Measurements from ENCODE around the gene HRH1. TPM values are rescaled to one million over a fixed set of nuclear protein-coding genes. Genes with fewer than 3 reads are reported as not detected.
"Not testable (repeated sequence)": the region's sequence is repeated elsewhere in the genome, so short reads cannot be mapped to it uniquely, and the experiment has no call there.

HRH1 gene
- total RNA-seq, 3 donors from 2014 or later = 8.3 to 16.7 (median 10.3) TPM

- DNase-seq (no peak), ATAC-seq (no peak)
- H3K4me3 ChIP-seq = no peak overlapping the region
- no peaks in the 10 kb centered on the region for H3K36me3 ChIP-seq (ENCODE audit: low read depth)
- no peak for TF ChIP-seq CTCF (IDR thresholded peaks at IDR 0.05)
- no peaks in the 10 kb centered on the region for H3K4me1 ChIP-seq (ENCODE audit: low read depth)
- no peaks in the 10 kb centered on the region for H3K9me3 ChIP-seq
- intact Hi-C loops (cut with DNase I, micrococcal nuclease) = no loop called here
These were observed 22.9 kb upstream of the HRH1 start for GRCh38 chr3:11131371-11131770.

- H3K4me1 ChIP-seq (ENCODE audit: low read depth); H3K36me3 ChIP-seq (ENCODE audit: low read depth); ATAC-seq; DNase-seq; intact Hi-C loops (cut with DNase I, micrococcal nuclease); H3K9me3 ChIP-seq; H3K4me3 ChIP-seq: not testable (repeated sequence)
These were observed 22.4 kb upstream of the HRH1 start for GRCh38 chr3:11131886-11132285.

GRCh38 chr3:11132861-11133260 lies 21.4 kb upstream of the HRH1 start:
- intact Hi-C loops (cut with DNase I, micrococcal nuclease) = no loop called here
- Histone ChIP-seq H3K36me3 (ENCODE audit: low read depth) (no peaks in the 10 kb centered on the region), H3K4me1 (ENCODE audit: low read depth) (no peaks in the 10 kb centered on the region), H3K4me3 (no peak overlapping the region), H3K9me3 (no peaks in the 10 kb centered on the region)
- no peak for TF ChIP-seq CTCF (IDR thresholded peaks at IDR 0.05)
- DNase-seq (no peak), ATAC-seq (no peak)

GRCh38 chr3:11134794-11135193 lies 19.5 kb upstream of the HRH1 start:
- TF ChIP-seq CTCF (IDR thresholded peaks at IDR 0.05) = no peak
- no peak for ATAC-seq
- no peak overlapping the region for H3K4me3 ChIP-seq

GRCh38 chr3:11136116-11136515 lies 18.2 kb upstream of the HRH1 start:
- no peak overlapping the region for H3K4me3 ChIP-seq
- DNase-seq = no peak

More at GRCh38 chr3:11134794-11135193, 19.5 kb upstream of the HRH1 start:
- H3K9me3 ChIP-seq = no peaks in the 10 kb centered on the region
- no peaks in the 10 kb centered on the region for H3K36me3 ChIP-seq (ENCODE audit: low read depth)
- intact Hi-C loops (cut with DNase I, micrococcal nuclease) = no loop called here
- H3K4me1 ChIP-seq (ENCODE audit: low read depth) = peaks cover 6% of the 10 kb centered on the region
- DNase-seq = no peak

More at GRCh38 chr3:11136116-11136515, 18.2 kb upstream of the HRH1 start:
- Histone ChIP-seq H3K4me1 (ENCODE audit: low read depth) (peaks cover 19% of the 10 kb centered on the region), H3K36me3 (ENCODE audit: low read depth) (no peaks in the 10 kb centered on the region), H3K9me3 (no peaks in the 10 kb centered on the region)
- ATAC-seq = no peak
- intact Hi-C loops (cut with DNase I, micrococcal nuclease) = no loop called here
- TF ChIP-seq CTCF (IDR thresholded peaks at IDR 0.05) = no peak

All from mucosa of descending colon (tissue), 3 donors.